OCI-LY7 (cell line): Measurements from ENCODE around the gene CDK5RAP3.

Source experiments
- EZH2phosphoT487 ChIP-seq: fragments of 200-600 bp; sonication (generic); IDR thresholded peaks from 2 replicates; pipeline ENCODE4 v1.6.1; 2018; ENCODE audit warnings: low read depth, borderline replicate concordance, mild to moderate bottlenecking, mixed run types, antibody characterized with exemption, low read length, moderate library complexity, mixed read lengths
- TF ChIP-seq, protein P1 (sequence below): fragments of 200-600 bp; sonication (generic); conservative IDR thresholded peaks from 2 replicates; pipeline ENCODE4 v1.5.1; 2014; ENCODE audit warnings: mild to moderate bottlenecking, antibody characterized with exemption, low read length, moderate library complexity, mixed read lengths

DNA sequence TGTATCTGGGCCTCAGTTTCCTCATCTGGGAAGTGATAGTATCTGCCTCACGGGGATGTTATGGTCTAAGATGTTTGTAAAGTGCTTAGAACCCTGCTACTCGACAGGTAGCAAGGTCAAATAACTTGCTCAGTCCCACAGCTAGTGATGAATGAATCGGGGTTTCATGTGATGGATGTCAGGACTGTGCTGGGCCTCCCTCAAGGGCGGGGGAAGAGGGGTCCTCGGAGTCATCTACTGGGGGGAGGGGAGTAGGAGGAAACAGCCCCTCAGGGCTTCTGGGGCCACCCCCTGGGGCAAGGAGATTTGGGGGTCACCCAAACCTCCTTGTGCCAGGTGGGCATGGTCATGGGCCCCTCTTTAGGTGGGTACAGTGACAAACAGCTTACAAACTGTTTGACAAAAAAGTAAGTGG, 28.8 kb upstream of the CDK5RAP3 start:
- TF ChIP-seq, protein P1, sequence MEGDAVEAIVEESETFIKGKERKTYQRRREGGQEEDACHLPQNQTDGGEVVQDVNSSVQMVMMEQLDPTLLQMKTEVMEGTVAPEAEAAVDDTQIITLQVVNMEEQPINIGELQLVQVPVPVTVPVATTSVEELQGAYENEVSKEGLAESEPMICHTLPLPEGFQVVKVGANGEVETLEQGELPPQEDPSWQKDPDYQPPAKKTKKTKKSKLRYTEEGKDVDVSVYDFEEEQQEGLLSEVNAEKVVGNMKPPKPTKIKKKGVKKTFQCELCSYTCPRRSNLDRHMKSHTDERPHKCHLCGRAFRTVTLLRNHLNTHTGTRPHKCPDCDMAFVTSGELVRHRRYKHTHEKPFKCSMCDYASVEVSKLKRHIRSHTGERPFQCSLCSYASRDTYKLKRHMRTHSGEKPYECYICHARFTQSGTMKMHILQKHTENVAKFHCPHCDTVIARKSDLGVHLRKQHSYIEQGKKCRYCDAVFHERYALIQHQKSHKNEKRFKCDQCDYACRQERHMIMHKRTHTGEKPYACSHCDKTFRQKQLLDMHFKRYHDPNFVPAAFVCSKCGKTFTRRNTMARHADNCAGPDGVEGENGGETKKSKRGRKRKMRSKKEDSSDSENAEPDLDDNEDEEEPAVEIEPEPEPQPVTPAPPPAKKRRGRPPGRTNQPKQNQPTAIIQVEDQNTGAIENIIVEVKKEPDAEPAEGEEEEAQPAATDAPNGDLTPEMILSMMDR, result no peak
- no peak for TF ChIP-seq EZH2phosphoT487
